Keratinocyte (primary cell): Measurements from ENCODE around the gene DAPK2. TPM values are rescaled to one million over a fixed set of nuclear protein-coding genes. Genes with fewer than 3 reads are reported as not detected.

Source experiments
- DNase-seq: peaks from one replicate; pipeline ENCODE4 v3.0.0-alpha.2; 2011; ENCODE audit warnings: low read depth, missing footprints, low spot score
- FAIRE-seq: peaks from 2 replicates; lab custom pipeline; 2011; peaks lifted over from hg19 to GRCh38; lab: Jason Lieb, UNC
- H2AFZ ChIP-seq: 2 replicates; pipeline ENCODE4 v1.6.0; 2012; ENCODE audit warnings: low read length, control low read depth, inconsistent platforms; ENCODE audit not compliant: control insufficient read depth
- H3K27ac ChIP-seq: 2 replicates; pipeline ENCODE4 v1.5.1; 2011; ENCODE audit warnings: low read length; ENCODE audit not compliant: control insufficient read depth, insufficient read depth
- H3K27me3 ChIP-seq: 3 replicates; pipeline ENCODE4 v1.6.0; 2011; ENCODE audit warnings: low read length; ENCODE audit not compliant: control insufficient read depth, insufficient read depth; ENCODE audit errors: extremely low read depth
- H3K36me3 ChIP-seq, 2 experiments: 2 replicates in 1 of 2; 3 replicates in 1 of 2; pipeline ENCODE4 v1.5.1; 2011; ENCODE audit warnings: low read length in 2 of 2, mild to moderate bottlenecking in 1 of 2; ENCODE audit not compliant: control insufficient read depth in 2 of 2, insufficient read depth in 2 of 2; ENCODE audit errors: extremely low read depth in 1 of 2
- H3K4me1 ChIP-seq: 3 replicates; pipeline ENCODE4 v1.5.1; 2011; ENCODE audit warnings: low read length; ENCODE audit not compliant: control insufficient read depth, insufficient read depth; ENCODE audit errors: extremely low read depth
- H3K4me2 ChIP-seq: 3 replicates; pipeline ENCODE4 v1.6.0; 2011; ENCODE audit warnings: low read depth, low read length; ENCODE audit not compliant: control insufficient read depth, insufficient read depth; ENCODE audit errors: extremely low read depth
- H3K4me3 ChIP-seq, 3 experiments: fragments of 200-600 bp in 1 of 3; sonication (generic) in 1 of 3; 2 replicates in 2 of 3; 3 replicates in 1 of 3; pipeline ENCODE4 v1.5.1; 2011 to 2016; ENCODE audit warnings: low read length in 3 of 3, mild to moderate bottlenecking in 3 of 3, control low read depth in 2 of 3, inconsistent platforms in 1 of 3, low read depth in 1 of 3, mixed read lengths in 1 of 3, mixed run types in 1 of 3, moderate library complexity in 1 of 3; ENCODE audit not compliant: control insufficient read depth in 2 of 3, insufficient read depth in 2 of 3; ENCODE audit errors: extremely low read depth in 1 of 3
- H3K79me2 ChIP-seq: 2 replicates; pipeline ENCODE4 v1.6.0; 2012; ENCODE audit warnings: low read length; ENCODE audit not compliant: control insufficient read depth, insufficient read depth
- H3K9ac ChIP-seq: 3 replicates; pipeline ENCODE4 v1.6.0; 2011; ENCODE audit warnings: low read length; ENCODE audit not compliant: control insufficient read depth, insufficient read depth; ENCODE audit errors: extremely low read depth
- H3K9me1 ChIP-seq: 3 replicates; pipeline ENCODE4 v1.6.0; 2011; ENCODE audit warnings: low read length; ENCODE audit not compliant: control insufficient read depth, insufficient read depth; ENCODE audit errors: extremely low read depth
- H3K9me3 ChIP-seq: 2 replicates; pipeline ENCODE4 v1.5.1; 2012; ENCODE audit warnings: low read depth, low read length; ENCODE audit not compliant: control insufficient read depth
- H4K20me1 ChIP-seq: 3 replicates; pipeline ENCODE4 v1.6.0; 2011; ENCODE audit warnings: low read length; ENCODE audit not compliant: control insufficient read depth, insufficient read depth; ENCODE audit errors: extremely low read depth
- EZH2 ChIP-seq: IDR thresholded peaks from one replicate; pipeline ENCODE4 v1.6.1; 2012; ENCODE audit warnings: inconsistent platforms, mild to moderate bottlenecking, low read length, moderate library complexity
- dilution Hi-C: fragments of 300-500 bp; cut with MboI; formaldehyde crosslinking; loops from one replicate; pipeline ENCODE4 v1.7.0; 2020; ENCODE audit warnings: low sequenced_read_pairs; ENCODE audit not compliant: extremely low pct_ligation_motif_present
- polyA plus RNA-seq, 5 experiments: library from polyadenylated mRNA; depleted of rRNA in 3 of 5; stranded (reverse) in 3 of 5; stranded (forward) in 1 of 5; unstranded in 1 of 5; fragments of >200 nt; gene quantifications; 1 replicate in 1 of 5; 2 replicates in 3 of 5; 3 replicates in 1 of 5; pipeline versions ENCODE4 v1.2.1 to v1.2.3, GENCODE V29; 2011 to 2012; ENCODE audit warnings: missing spikeins in 2 of 5, low read depth in 1 of 5, low replicate concordance in 1 of 5
- TF ChIP-seq, protein P1 (sequence below), 3 experiments: IDR thresholded peaks in 1 of 3; conservative IDR thresholded peaks in 1 of 3; optimal IDR thresholded peaks in 1 of 3; 2 replicates in 2 of 3; 3 replicates in 1 of 3; pipeline versions ENCODE3 to v1.5.1; 2011; ENCODE audit warnings: low read length in 3 of 3, mild to moderate bottlenecking in 3 of 3, moderate library complexity in 2 of 3, control low read depth in 1 of 3, inconsistent platforms in 1 of 3; ENCODE audit not compliant: insufficient read depth in 2 of 3; ENCODE audit errors: extremely low read depth in 1 of 3

Gene DAPK2
- polyA plus RNA-seq, 1 donor (not counting 4 experiments of a cell fraction or from before 2014, with no cell fraction given): 1.4 TPM

DNA sequence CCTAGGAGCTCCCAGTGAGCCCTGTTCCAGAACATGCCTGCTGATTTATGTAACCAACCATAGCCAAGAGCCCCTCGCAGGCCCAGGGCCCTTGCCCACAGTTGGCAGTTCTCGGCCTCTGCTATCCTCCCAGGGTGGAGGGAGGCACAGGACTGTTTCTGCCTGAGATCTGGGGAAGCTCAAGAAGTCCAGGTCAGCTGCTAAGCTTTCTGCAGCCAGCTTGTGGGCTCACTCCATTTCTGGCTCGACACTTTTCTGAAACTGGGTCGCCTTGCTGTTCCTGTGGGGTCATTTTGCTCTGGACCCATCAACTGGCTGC lies 140.1 kb downstream of the DAPK2 start:
- H3K79me2 ChIP-seq: no peaks in the 10 kb centered on the region
- H3K9me1 ChIP-seq: no peaks in the 10 kb centered on the region
- dilution Hi-C loops: no loop called here
- H3K36me3 ChIP-seq: no peaks in the 10 kb centered on the region
- TF ChIP-seq, protein P1, sequence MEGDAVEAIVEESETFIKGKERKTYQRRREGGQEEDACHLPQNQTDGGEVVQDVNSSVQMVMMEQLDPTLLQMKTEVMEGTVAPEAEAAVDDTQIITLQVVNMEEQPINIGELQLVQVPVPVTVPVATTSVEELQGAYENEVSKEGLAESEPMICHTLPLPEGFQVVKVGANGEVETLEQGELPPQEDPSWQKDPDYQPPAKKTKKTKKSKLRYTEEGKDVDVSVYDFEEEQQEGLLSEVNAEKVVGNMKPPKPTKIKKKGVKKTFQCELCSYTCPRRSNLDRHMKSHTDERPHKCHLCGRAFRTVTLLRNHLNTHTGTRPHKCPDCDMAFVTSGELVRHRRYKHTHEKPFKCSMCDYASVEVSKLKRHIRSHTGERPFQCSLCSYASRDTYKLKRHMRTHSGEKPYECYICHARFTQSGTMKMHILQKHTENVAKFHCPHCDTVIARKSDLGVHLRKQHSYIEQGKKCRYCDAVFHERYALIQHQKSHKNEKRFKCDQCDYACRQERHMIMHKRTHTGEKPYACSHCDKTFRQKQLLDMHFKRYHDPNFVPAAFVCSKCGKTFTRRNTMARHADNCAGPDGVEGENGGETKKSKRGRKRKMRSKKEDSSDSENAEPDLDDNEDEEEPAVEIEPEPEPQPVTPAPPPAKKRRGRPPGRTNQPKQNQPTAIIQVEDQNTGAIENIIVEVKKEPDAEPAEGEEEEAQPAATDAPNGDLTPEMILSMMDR (optimal IDR thresholded peaks at IDR 0.05 in 1 of 3, IDR thresholded peaks at IDR 0.05 in 1 of 3, conservative IDR thresholded peaks at IDR 0.05 in 1 of 3; ENCODE audit: extremely low read depth in 1 of 3, insufficient read depth in 2 of 3, low read length in 3 of 3): no peak
- no peak for TF ChIP-seq EZH2
- no peak for DNase-seq
- no peaks in the 10 kb centered on the region for H4K20me1 ChIP-seq
- no peak overlapping the region for H3K27ac ChIP-seq
- H3K27me3 ChIP-seq: no peaks in the 10 kb centered on the region
- H3K9ac ChIP-seq: no peak overlapping the region
- H2AFZ ChIP-seq: no peak overlapping the region
- no peak for FAIRE-seq
- H3K9me3 ChIP-seq: no peaks in the 10 kb centered on the region
- H3K4me3 ChIP-seq: no peak overlapping the region
- no peak overlapping the region for H3K4me2 ChIP-seq
- H3K4me1 ChIP-seq: peaks cover 20% of the 10 kb centered on the region

DNA sequence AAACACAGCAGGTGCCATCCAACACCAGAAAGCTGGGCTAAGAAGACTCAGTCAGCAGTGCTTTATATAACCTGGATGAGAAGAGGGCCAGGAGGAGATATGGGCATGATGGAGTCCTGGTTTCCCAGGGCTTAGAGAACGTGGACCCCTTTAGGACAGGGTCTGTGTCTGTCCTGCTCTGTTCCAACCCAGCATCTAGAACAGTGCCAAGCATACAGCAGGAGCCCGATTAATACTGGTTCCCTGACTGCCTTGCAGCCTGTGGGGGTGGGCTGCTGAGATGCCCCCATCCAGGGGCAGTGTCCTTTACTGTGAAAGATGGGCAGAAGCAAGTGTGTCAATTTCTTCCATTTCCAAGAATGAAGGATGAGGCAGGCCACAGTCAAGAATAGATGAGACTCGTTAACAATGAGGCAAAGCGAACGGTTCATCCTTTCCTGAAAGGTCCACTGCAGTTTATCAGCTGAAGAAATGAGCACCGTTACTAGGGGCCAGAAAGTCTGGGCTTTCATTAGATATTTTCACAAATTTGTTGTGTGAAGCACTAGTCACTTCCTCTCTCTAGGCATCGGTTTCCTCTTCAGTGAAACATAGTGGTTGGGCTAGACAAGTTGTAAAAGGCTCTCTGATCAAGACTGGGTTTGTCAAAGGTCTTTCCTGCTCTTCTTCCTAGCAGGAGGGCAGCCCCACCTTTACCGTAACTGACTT lies 140.6 kb downstream of the DAPK2 start:
- dilution Hi-C loops: no loop called here
- Histone ChIP-seq H3K27ac (no peak overlapping the region), H3K79me2 (no peaks in the 10 kb centered on the region), H2AFZ (no peak overlapping the region), H3K27me3 (no peaks in the 10 kb centered on the region), H3K4me3 (no peak overlapping the region), H3K9me1 (no peaks in the 10 kb centered on the region), H3K9me3 (no peaks in the 10 kb centered on the region), H4K20me1 (no peaks in the 10 kb centered on the region), H3K4me1 (peaks cover 20% of the 10 kb centered on the region), H3K36me3 (no peaks in the 10 kb centered on the region), H3K4me2 (no peak overlapping the region), H3K9ac (no peak overlapping the region)
- DNase-seq (no peak), FAIRE-seq (no peak)
- TF ChIP-seq, protein P1 (optimal IDR thresholded peaks at IDR 0.05 in 1 of 3, IDR thresholded peaks at IDR 0.05 in 1 of 3, conservative IDR thresholded peaks at IDR 0.05 in 1 of 3; ENCODE audit: extremely low read depth in 1 of 3, insufficient read depth in 2 of 3, low read length in 3 of 3): no peak
- no peak for TF ChIP-seq EZH2
